ACC112 (cell line): ENCODE results near the gene CAMK2N1.
A peak's percentile ranks its signal among the peaks of the same experiment; 100 is the strongest.

ENCODE experiments used
- H2AFZ ChIP-seq: fragments of 200-600 bp; sonication (generic); one replicate; pipeline ENCODE4 v1.6.0; 2017; ENCODE audit warnings: antibody characterized with exemption, low read length; ENCODE audit not compliant: unreplicated experiment
- H3K27ac ChIP-seq: fragments of 200-600 bp; sonication (generic); 2 replicates; pipeline ENCODE4 v1.5.1; 2014; ENCODE audit warnings: low read depth, mild to moderate bottlenecking, antibody characterized with exemption, low read length, moderate library complexity
- H3K27me3 ChIP-seq: fragments of 200-600 bp; sonication (generic); 2 replicates; pipeline ENCODE4 v1.6.1; 2014; ENCODE audit warnings: mild to moderate bottlenecking, antibody characterized with exemption, low read length, moderate library complexity, mixed read lengths; ENCODE audit not compliant: insufficient read depth
- H3K36me3 ChIP-seq: fragments of 200-600 bp; sonication (generic); 2 replicates; pipeline ENCODE4 v1.6.1; 2016; ENCODE audit warnings: mild to moderate bottlenecking, antibody characterized with exemption, low read length, moderate library complexity, mixed read lengths; ENCODE audit not compliant: insufficient read depth
- H3K4me1 ChIP-seq: fragments of 200-600 bp; sonication (generic); one replicate; pipeline ENCODE4 v1.6.1; 2016; ENCODE audit warnings: low read length, mixed read lengths; ENCODE audit not compliant: insufficient read depth, unreplicated experiment, control insufficient read depth
- H3K4me3 ChIP-seq: fragments of 200-600 bp; sonication (generic); 2 replicates; pipeline ENCODE4 v1.5.1; 2014; ENCODE audit warnings: mild to moderate bottlenecking, low read depth, low read length
- H3K79me2 ChIP-seq: fragments of 200-600 bp; sonication (generic); one replicate; pipeline ENCODE4 v1.6.0; 2016; ENCODE audit warnings: low read length; ENCODE audit not compliant: control insufficient read depth, unreplicated experiment, insufficient read depth

The CAMK2N1 gene

GRCh38 chr1:20486457-20487235 lies 636 bp upstream of the CAMK2N1 start:
- no peaks in the 10 kb centered on the region for H3K36me3 ChIP-seq
- peaks cover 13% of the 10 kb centered on the region for H3K4me1 ChIP-seq
- H3K4me3 ChIP-seq: peak overlapping the region; percentile 88
- no peaks in the 10 kb centered on the region for H3K27me3 ChIP-seq
- peaks cover 34% of the 10 kb centered on the region for H3K79me2 ChIP-seq
- peak overlapping the region; percentile 97 for H2AFZ ChIP-seq
- H3K27ac ChIP-seq: peak overlapping the region; percentile 72; the same call in 1 of the 2 replicates

GRCh38 chr1:20484519-20485462 lies 1.2 kb downstream of the CAMK2N1 start:
- Histone ChIP-seq H3K36me3 (no peaks in the 10 kb centered on the region), H3K27me3 (no peaks in the 10 kb centered on the region), H3K4me1 (peaks cover 22% of the 10 kb centered on the region), H3K79me2 (peaks cover 41% of the 10 kb centered on the region), H2AFZ (no peak overlapping the region), H3K4me3 (peak overlapping the region; percentile 88), H3K27ac (no peak overlapping the region)

GRCh38 chr1:20483833-20484518 lies 2.0 kb downstream of the CAMK2N1 start:
- no peak overlapping the region for H3K27ac ChIP-seq
- no peaks in the 10 kb centered on the region for H3K36me3 ChIP-seq
- H3K4me3 ChIP-seq: peak overlapping the region; percentile 88
- H3K27me3 ChIP-seq: no peaks in the 10 kb centered on the region
- no peak overlapping the region for H2AFZ ChIP-seq
- H3K4me1 ChIP-seq: peaks cover 23% of the 10 kb centered on the region
- H3K79me2 ChIP-seq: peaks cover 41% of the 10 kb centered on the region

- peaks cover 30% of the 10 kb centered on the region for H3K4me1 ChIP-seq
- H3K36me3 ChIP-seq: no peaks in the 10 kb centered on the region
- H3K4me3 ChIP-seq: peak overlapping the region; percentile 88
- H3K27ac ChIP-seq: no peak overlapping the region
- H3K27me3 ChIP-seq: no peaks in the 10 kb centered on the region
- no peak overlapping the region for H2AFZ ChIP-seq
- peaks cover 41% of the 10 kb centered on the region for H3K79me2 ChIP-seq
These were observed 2.7 kb downstream of the CAMK2N1 start for GRCh38 chr1:20483098-20483832.

GRCh38 chr1:20481643-20482498 lies 4.1 kb downstream of the CAMK2N1 start:
- Histone ChIP-seq H3K79me2 (peaks cover 41% of the 10 kb centered on the region), H2AFZ (no peak overlapping the region), H3K36me3 (no peaks in the 10 kb centered on the region), H3K4me3 (no peak overlapping the region), H3K4me1 (peaks cover 30% of the 10 kb centered on the region), H3K27ac (no peak overlapping the region), H3K27me3 (no peaks in the 10 kb centered on the region)

- Histone ChIP-seq H2AFZ (no peak overlapping the region), H3K4me1 (peaks cover 37% of the 10 kb centered on the region), H3K4me3 (no peak overlapping the region), H3K27ac (no peak overlapping the region), H3K79me2 (peaks cover 41% of the 10 kb centered on the region), H3K27me3 (no peaks in the 10 kb centered on the region), H3K36me3 (no peaks in the 10 kb centered on the region)
These were observed 4.9 kb downstream of the CAMK2N1 start for GRCh38 chr1:20480951-20481617.

GRCh38 chr1:20480243-20480944 lies 5.6 kb downstream of the CAMK2N1 start:
- no peaks in the 10 kb centered on the region for H3K36me3 ChIP-seq
- H2AFZ ChIP-seq: no peak overlapping the region
- peaks cover 39% of the 10 kb centered on the region for H3K4me1 ChIP-seq
- no peak overlapping the region for H3K27ac ChIP-seq
- no peaks in the 10 kb centered on the region for H3K27me3 ChIP-seq
- H3K4me3 ChIP-seq: no peak overlapping the region
- peaks cover 36% of the 10 kb centered on the region for H3K79me2 ChIP-seq

GRCh38 chr1:20479840-20480239 lies 6.2 kb downstream of the CAMK2N1 start:
- H3K4me1 ChIP-seq: peaks cover 42% of the 10 kb centered on the region
- H3K36me3 ChIP-seq: no peaks in the 10 kb centered on the region
- H3K4me3 ChIP-seq: no peak overlapping the region
- no peak overlapping the region for H2AFZ ChIP-seq
- H3K27ac ChIP-seq: no peak overlapping the region
- H3K79me2 ChIP-seq: peaks cover 31% of the 10 kb centered on the region
- H3K27me3 ChIP-seq: no peaks in the 10 kb centered on the region
